SK-N-SH treated with all-trans-retinoic acid at 6 μM for 48 hours (cell line): Measurements from ENCODE around the gene RFWD3.

ENCODE experiments used
- ATAC-seq: fragments of 200-7000 bp; cut with Tn5 transposase; 3 replicates; pipeline ENCODE4 v1.9.1; 2020; ENCODE audit warnings: mild to moderate bottlenecking, moderate library complexity
- BACH2 ChIP-seq: fragments of 250-450 bp; sonication (Bioruptor Pico); IDR thresholded peaks from 2 replicates; pipeline ENCODE4 v1.9.0; 2021; ENCODE audit warnings: mild to moderate bottlenecking, borderline replicate concordance
- CREB5 ChIP-seq: fragments of 250-450 bp; sonication (Bioruptor Pico); IDR thresholded peaks from 2 replicates; pipeline ENCODE4 v1.5.1; 2020; ENCODE audit warnings: low read depth, mild to moderate bottlenecking, moderate library complexity
- CSDC2 ChIP-seq: fragments of 250-450 bp; sonication (Bioruptor Pico); IDR thresholded peaks from 2 replicates; pipeline ENCODE4 v1.5.0; 2020; ENCODE audit warnings: mild to moderate bottlenecking, moderate library complexity
- ESRRG ChIP-seq: fragments of 250-450 bp; sonication (Bioruptor Pico); IDR thresholded peaks from 2 replicates; pipeline ENCODE4 v1.6.1; 2021; ENCODE audit warnings: mild to moderate bottlenecking
- GLIS3 ChIP-seq: fragments of 250-450 bp; sonication (Bioruptor Pico); IDR thresholded peaks from 2 replicates; pipeline ENCODE4 v1.5.0; 2020; ENCODE audit warnings: mild to moderate bottlenecking, moderate library complexity
- ISL1 ChIP-seq: fragments of 250-450 bp; sonication (Bioruptor Pico); IDR thresholded peaks from 2 replicates; pipeline ENCODE4 v2.1.2; 2022; ENCODE audit warnings: mild to moderate bottlenecking, moderate library complexity
- OSR1 ChIP-seq: fragments of 250-450 bp; sonication (Bioruptor Pico); IDR thresholded peaks from 2 replicates; pipeline ENCODE4 v1.8.0; 2022; ENCODE audit warnings: moderate library complexity, mild to moderate bottlenecking, inconsistent platforms
- PPARA ChIP-seq: fragments of 250-450 bp; sonication (Bioruptor Pico); IDR thresholded peaks from 2 replicates; pipeline ENCODE4 v1.5.0; 2020; ENCODE audit warnings: mild to moderate bottlenecking, borderline replicate concordance
- RARB ChIP-seq: fragments of 250-450 bp; sonication (Bioruptor Pico); IDR thresholded peaks from 2 replicates; pipeline ENCODE4 v1.8.0; 2021; ENCODE audit warnings: mild to moderate bottlenecking, moderate library complexity
- TOX ChIP-seq: fragments of 250-450 bp; sonication (Bioruptor Pico); IDR thresholded peaks from 2 replicates; pipeline ENCODE4 v1.8.0; 2021; ENCODE audit warnings: mild to moderate bottlenecking, moderate library complexity, borderline replicate concordance
- ZC3H10 ChIP-seq: fragments of 250-450 bp; sonication (Bioruptor Pico); IDR thresholded peaks from 2 replicates; pipeline ENCODE4 v1.5.1; 2021; ENCODE audit warnings: mild to moderate bottlenecking, moderate library complexity
- ZFP3 ChIP-seq: fragments of 250-450 bp; sonication (Bioruptor Pico); IDR thresholded peaks from 2 replicates; pipeline ENCODE4 v1.5.0; 2020; ENCODE audit warnings: mild to moderate bottlenecking, moderate library complexity
- ZFP30 ChIP-seq: fragments of 450-650 bp; formaldehyde crosslinking; IDR thresholded peaks from 2 replicates; pipeline ENCODE4 v1.5.0; 2022; ENCODE audit warnings: mild to moderate bottlenecking, moderate library complexity
- ZNF565 ChIP-seq: fragments of 450-650 bp; formaldehyde crosslinking; conservative IDR thresholded peaks from 2 replicates; pipeline ENCODE4 v1.5.0; 2020; ENCODE audit warnings: low read depth, mild to moderate bottlenecking, moderate library complexity
- ZNF70 ChIP-seq: fragments of 450-650 bp; formaldehyde crosslinking; IDR thresholded peaks from 2 replicates; pipeline ENCODE4 v1.5.0; 2020; ENCODE audit warnings: mild to moderate bottlenecking, moderate library complexity
- ZNF8 ChIP-seq: fragments of 450-650 bp; formaldehyde crosslinking; IDR thresholded peaks from 2 replicates; pipeline ENCODE4 v1.5.0; 2020; ENCODE audit warnings: mild to moderate bottlenecking, moderate library complexity
- TF ChIP-seq, protein P1 (sequence below): fragments of 250-450 bp; sonication (Bioruptor Pico); IDR thresholded peaks from 2 replicates; pipeline ENCODE4 v1.8.0; 2020; ENCODE audit warnings: mild to moderate bottlenecking, moderate library complexity, borderline replicate concordance
- TF ChIP-seq, protein P2 (sequence below): fragments of 250-450 bp; sonication (Bioruptor Pico); IDR thresholded peaks from 2 replicates; pipeline ENCODE4 v1.5.1; 2021; ENCODE audit warnings: mild to moderate bottlenecking, moderate library complexity
- TF ChIP-seq, protein P3 (sequence below): fragments of 250-450 bp; sonication (Bioruptor Pico); IDR thresholded peaks from 2 replicates; pipeline ENCODE4 v1.8.0; 2021; ENCODE audit warnings: low read depth, mild to moderate bottlenecking, moderate library complexity, borderline replicate concordance

The RFWD3 gene

DNA sequence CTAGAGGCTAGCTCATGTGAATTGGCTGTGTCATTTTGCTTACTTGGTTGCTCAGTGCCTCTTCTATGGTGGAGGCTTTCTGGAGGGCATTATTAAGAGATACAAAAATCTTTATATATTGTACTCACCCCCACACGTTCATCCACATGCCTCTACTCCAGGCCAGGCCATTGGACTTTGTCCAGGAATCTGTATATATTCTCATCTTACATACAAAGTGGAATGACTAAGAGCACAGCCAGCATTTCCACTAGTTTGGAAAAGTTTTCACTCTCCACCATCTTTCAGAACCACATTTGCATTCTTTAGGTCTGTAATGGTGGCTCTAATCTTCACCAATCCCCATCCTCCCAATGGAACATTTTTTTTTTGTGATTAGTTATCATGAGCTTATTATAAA lies 55.0 kb downstream of the RFWD3 start (continued):
- TF ChIP-seq TOX (CRISPR knock-in tag) = no peak
- no peak for TF ChIP-seq GLIS3 (CRISPR knock-in tag)
- no peak for TF ChIP-seq ISL1 (CRISPR knock-in tag)
- TF ChIP-seq, protein P1, sequence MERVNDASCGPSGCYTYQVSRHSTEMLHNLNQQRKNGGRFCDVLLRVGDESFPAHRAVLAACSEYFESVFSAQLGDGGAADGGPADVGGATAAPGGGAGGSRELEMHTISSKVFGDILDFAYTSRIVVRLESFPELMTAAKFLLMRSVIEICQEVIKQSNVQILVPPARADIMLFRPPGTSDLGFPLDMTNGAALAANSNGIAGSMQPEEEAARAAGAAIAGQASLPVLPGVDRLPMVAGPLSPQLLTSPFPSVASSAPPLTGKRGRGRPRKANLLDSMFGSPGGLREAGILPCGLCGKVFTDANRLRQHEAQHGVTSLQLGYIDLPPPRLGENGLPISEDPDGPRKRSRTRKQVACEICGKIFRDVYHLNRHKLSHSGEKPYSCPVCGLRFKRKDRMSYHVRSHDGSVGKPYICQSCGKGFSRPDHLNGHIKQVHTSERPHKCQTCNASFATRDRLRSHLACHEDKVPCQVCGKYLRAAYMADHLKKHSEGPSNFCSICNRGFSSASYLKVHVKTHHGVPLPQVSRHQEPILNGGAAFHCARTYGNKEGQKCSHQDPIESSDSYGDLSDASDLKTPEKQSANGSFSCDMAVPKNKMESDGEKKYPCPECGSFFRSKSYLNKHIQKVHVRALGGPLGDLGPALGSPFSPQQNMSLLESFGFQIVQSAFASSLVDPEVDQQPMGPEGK (CRISPR knock-in tag) = no peak

GRCh38 chr16:74608944-74609343 lies 57.7 kb downstream of the RFWD3 start:
- TF ChIP-seq CREB5 (CRISPR knock-in tag) (no peak), ZFP3 (CRISPR knock-in tag) (no peak)
- TF ChIP-seq, protein P2, sequence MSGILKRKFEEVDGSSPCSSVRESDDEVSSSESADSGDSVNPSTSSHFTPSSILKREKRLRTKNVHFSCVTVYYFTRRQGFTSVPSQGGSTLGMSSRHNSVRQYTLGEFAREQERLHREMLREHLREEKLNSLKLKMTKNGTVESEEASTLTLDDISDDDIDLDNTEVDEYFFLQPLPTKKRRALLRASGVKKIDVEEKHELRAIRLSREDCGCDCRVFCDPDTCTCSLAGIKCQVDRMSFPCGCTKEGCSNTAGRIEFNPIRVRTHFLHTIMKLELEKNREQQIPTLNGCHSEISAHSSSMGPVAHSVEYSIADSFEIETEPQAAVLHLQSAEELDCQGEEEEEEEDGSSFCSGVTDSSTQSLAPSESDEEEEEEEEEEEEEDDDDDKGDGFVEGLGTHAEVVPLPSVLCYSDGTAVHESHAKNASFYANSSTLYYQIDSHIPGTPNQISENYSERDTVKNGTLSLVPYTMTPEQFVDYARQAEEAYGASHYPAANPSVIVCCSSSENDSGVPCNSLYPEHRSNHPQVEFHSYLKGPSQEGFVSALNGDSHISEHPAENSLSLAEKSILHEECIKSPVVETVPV (CRISPR knock-in tag) = no peak
- ATAC-seq = no peak

- TF ChIP-seq, protein P3, sequence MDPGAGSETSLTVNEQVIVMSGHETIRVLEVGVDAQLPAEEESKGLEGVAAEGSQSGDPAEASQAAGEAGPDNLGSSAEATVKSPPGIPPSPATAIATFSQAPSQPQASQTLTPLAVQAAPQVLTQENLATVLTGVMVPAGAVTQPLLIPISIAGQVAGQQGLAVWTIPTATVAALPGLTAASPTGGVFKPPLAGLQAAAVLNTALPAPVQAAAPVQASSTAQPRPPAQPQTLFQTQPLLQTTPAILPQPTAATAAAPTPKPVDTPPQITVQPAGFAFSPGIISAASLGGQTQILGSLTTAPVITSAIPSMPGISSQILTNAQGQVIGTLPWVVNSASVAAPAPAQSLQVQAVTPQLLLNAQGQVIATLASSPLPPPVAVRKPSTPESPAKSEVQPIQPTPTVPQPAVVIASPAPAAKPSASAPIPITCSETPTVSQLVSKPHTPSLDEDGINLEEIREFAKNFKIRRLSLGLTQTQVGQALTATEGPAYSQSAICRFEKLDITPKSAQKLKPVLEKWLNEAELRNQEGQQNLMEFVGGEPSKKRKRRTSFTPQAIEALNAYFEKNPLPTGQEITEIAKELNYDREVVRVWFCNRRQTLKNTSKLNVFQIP = no peak
- TF ChIP-seq BACH2 (no peak), PPARA (CRISPR knock-in tag) (no peak), CSDC2 (CRISPR knock-in tag) (no peak), ZFP30 (CRISPR knock-in tag) (no peak)
- TF ChIP-seq, protein P2 (CRISPR knock-in tag) = no peak
- no peak for ATAC-seq
Observed at GRCh38 chr16:74608381-74608780, 58.3 kb downstream of the RFWD3 start.

DNA sequence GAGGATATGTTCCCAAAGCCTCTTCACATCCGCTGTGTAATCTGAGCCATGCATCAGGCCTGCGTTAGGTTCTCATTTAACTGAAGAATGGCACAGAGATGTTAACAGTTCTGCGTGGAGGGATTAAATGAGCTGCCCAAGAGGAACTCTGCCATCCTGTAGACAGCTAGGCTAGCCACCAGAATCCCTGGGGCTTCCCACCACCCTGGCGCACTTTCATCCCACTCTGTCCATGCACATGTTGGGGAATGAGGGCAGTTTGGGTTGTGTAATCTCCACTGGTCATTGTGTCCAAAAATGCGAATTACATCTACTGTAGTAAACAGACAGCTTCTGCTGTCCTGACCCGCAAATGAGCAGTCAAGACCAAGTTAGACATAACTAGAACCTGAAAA lies 58.7 kb downstream of the RFWD3 start:
- TF ChIP-seq CREB5 (CRISPR knock-in tag) = no peak
- no peak for TF ChIP-seq ISL1 (CRISPR knock-in tag)
- no peak for ATAC-seq

DNA sequence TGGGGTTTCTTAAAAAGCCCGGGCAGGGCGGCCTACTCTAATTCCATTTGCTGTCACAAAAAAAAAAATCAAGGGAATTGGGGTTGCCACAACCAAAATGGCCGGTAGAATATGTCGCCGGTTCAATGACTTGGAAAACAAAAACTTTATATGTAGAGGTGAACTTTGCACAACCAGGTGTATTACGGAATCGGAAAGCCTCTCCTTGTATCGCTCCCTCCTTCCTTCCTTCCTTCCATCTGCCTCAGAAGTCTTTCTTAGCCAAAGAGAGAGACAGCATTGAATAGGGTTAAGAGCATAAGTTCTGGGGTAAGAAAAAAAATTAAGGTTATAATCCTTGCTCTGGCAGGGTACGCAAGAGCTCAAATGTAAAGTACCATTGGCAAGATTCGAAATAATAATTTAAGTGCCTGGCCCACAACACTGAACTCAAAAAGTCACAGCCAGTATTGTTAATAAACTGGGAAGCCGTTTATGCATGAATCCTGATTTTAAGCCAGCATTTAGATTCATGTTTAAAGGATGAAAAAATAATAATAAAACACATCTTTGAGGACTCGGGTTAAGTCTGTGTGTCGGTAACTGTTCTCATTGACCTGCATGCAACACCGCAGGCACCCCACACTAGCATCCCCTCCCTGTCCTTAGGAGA lies 59.2 kb downstream of the RFWD3 start:
- no peak for ATAC-seq
- no peak for TF ChIP-seq ESRRG (CRISPR knock-in tag)
- TF ChIP-seq ZNF565 (CRISPR knock-in tag) = no peak
- no peak for TF ChIP-seq RARB (CRISPR knock-in tag)
- no peak for TF ChIP-seq GLIS3 (CRISPR knock-in tag)
- TF ChIP-seq, protein P1 (CRISPR knock-in tag) = no peak
- TF ChIP-seq, protein P3 = no peak
- TF ChIP-seq CSDC2 (CRISPR knock-in tag) = no peak
- TF ChIP-seq ZNF8 = no peak
- no peak for TF ChIP-seq ZNF70 (CRISPR knock-in tag)
- TF ChIP-seq, protein P2 (CRISPR knock-in tag) = no peak
- no peak for TF ChIP-seq ZC3H10
- no peak for TF ChIP-seq PPARA (CRISPR knock-in tag)
- no peak for TF ChIP-seq OSR1 (CRISPR knock-in tag)
